NK-92 (cell line): ENCODE data around the gene CBLB.

ENCODE experiments used
- DNase-seq: peaks from one replicate; lab custom pipeline; 2025; ENCODE audit not compliant: unreplicated experiment; lab: John Stamatoyannopoulos, UW

Gene CBLB

DNA sequence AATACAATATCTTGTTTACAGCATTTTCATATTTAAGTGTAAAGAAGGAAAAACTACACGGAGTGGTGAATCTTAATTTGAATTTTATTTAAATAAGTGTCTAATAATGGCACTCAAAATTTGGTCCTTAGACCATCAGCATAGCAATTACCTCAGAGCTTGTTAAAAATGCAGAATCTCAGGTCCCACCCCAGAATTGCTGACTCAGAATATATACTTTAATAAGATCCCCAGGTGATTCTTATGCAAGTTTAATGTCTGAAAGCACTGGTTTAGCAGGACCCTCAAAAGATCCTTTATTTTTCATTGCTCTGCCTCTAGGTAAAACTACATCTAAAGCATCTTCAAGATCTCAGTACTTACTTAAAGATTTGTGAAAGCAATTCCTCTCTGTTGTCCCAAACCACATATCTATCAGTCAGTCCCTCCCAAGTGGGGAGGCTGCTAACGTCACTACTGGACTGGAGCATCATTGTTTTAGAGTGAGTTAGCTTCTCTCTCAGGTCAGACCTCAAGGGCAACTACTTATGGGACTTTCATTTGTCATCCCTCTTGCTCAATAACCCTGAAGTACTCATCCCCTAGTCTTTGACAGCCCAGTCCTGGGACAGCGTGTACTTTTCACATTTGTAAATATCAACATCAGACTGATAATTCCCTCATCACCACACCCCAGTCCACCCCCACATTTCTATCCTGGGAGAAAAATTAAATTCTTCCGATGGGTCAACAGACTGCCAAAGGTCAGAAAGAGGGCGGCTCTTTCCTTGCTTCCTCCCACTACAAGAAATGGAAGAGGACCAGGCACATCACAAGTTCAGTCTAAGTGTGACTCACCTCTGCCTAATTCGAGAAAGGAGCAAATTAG lies 76.7 kb downstream of the CBLB start:
- no peak for DNase-seq

DNA sequence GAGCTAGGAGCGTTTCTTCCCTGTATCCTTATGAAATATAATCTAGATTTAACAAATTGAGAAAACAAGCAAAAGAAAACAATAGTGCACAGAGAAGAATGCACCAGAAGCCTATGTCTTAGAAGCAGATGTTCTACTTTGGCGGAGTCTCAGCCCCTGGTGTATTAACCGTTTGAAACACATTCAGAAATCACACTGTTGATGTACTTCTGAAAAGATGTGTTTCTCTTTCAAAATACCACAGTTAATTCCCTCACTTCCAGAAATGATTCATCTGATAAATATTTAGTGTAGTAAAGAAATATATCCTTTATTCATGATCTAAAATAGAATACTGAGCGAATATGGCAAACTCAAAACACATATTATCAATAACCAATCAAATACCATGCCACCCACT lies 77.7 kb downstream of the CBLB start:
- no peak for DNase-seq

DNA sequence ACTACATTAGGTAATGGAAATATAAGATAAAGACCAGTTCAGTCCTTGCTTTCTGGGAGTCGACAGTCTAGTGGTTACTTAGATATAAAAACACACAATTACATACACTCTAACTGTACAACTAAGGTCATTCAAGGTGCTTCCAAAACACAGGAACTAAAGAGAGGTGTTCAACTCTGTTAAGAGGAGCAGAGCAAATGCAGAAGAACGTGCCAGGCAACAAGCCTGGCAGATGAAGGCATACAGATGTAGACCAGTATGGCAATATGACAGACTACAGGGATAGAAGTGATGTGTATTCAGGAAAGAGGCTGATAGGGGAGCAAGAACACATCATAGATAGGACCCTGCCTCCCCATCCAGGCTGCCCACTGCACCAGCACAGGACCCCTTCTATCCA lies 78.3 kb downstream of the CBLB start:
- no peak for DNase-seq

DNA sequence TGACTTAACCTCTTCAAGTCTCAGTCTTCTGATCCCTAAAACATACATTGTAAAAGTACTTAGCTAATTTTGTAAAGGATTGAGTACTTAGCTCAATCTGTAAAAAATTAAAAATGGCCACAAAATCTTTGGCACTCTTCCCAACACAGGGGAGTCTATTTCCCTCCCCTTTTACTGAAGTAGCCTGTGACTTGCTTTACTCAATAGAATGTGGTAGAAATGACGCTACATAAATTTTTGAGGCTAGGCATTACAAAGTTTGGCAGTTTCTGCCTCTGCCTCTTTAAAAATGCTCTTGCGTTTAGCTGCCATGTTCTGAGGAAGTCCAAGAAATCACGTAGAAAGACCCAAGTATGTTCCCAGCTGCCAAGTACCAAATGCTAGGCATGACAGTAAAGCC lies 80.2 kb downstream of the CBLB start:
- DNase-seq, result no peak

DNA sequence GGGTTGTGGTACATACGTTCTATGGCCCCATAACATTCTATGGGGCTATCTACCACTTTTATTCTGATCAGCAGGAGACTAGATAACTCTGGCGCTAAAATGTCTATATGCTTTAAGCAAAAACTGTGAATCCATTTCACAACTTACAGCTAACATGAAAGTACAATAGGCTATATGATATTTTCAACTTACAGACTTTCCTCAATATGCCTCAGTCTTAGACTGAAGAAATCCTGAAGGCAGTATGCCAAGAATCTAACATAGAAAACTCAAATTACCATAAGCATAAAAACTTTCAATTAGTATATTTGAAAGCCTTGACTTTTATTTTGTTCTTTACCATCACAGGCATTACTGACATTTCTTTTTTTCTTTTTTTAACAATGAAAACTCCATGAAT lies 81.4 kb downstream of the CBLB start:
- DNase-seq, result no peak

DNA sequence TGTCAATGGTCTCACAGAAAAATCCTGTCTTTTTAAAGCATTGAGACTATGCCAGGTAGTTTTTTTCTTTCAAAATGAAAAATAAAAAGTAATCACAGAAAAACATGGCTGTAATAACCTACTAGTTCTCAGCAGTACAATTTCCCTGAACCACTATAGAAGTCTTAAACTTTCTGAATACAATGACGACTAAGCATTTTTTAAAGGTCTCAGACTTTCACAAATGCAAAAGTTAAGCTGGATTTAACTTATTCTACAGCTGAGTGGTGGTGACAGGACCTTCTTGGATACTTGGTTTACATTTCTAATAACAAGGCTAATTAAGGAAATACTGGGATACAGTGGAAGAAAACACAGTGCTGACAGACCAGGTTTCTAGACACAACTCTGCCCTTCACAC lies 81.8 kb downstream of the CBLB start:
- DNase-seq, result no peak

DNA sequence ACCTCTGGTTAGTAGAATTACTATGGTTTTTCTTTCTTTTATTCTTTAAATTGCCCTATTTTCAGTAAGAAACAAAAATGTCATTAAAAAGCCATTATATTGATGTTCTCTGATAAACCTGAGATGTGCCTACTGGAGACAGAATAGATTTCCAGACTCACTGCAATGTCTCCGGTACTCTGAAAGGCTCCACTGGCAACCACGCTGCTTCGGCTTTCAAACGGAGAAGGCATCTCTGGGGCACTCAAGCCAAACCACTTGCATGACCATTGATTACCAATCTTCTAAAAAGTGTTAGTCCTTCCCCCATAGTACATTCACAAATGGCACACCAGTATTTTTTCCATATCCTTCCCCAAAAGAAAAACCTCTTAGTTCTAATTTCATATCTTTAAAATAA lies 82.6 kb downstream of the CBLB start:
- no peak for DNase-seq

DNA sequence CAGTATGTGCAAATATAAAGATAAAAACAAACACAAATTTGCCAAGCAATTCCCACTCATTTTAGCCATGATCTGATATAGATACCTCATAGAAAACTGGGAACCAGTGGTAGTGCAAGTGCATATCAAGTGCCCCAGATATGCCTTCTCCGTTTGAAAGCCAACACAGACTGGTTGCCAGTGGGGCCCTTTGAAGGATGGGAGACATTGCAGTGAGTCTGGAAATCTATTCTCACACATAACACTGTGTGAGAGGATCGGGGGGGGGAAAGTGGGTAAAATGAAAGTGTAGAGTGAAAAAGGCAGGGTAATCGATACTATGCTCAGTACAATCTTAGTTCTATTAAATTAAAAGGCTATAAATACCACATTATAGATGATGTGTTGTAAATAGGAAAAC lies 83.0 kb downstream of the CBLB start:
- no peak for DNase-seq

DNA sequence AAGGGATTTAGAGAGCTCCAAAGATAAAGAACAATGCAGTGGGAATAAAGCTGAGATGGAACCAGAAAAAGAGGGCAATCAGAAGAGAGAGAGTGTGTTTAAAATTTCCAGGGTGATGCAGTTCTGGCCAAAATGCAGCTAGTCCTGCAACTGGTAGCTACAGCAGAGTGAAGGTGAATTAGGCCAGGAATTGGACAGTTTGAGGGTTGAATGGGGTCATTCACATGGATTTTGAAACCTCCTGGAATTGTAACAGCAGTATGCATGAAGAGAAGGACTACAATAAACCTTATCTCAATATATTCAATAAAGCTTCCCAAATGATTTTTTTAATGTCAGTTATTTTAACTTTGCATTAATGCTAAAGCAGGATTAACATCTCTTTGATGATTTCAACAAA lies 85.2 kb downstream of the CBLB start:
- DNase-seq, result no peak

DNA sequence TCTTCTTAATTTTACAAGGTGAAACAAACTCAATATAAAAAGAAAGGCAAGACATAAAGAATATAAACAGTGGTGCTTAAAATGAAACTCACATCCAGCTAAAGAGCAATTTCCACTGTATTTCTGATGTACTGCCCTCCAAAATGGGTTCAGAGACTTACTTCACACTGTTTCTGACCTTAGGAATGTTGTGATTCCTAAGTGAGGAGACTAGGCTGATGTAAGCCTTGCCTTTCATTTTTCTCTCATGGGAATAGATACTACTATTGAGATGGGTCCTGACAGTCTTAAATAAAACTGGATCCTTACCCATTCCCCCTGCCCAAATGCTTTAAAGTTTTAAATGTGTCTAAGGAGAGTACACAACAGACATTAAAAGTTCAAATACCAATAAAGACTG lies 86.9 kb downstream of the CBLB start:
- DNase-seq, result no peak

DNA sequence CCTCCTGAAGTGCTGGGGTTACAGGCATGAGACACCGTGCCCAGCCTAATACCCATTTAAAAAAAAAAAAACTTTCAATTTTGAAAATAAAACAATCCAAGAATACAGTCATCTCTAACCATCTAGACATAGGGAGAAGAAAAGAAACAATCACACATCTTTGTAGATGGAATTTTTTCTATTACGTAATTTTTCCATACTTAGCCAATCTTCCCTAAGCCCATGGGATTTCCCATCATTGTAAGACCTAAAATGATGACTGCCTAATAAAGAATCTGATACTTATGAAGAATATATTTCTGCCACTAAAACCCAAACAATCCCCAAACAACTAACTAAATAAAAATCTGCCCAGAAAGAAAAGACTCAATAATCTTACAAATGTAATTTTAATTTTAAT lies 88.7 kb downstream of the CBLB start:
- DNase-seq, result no peak

DNA sequence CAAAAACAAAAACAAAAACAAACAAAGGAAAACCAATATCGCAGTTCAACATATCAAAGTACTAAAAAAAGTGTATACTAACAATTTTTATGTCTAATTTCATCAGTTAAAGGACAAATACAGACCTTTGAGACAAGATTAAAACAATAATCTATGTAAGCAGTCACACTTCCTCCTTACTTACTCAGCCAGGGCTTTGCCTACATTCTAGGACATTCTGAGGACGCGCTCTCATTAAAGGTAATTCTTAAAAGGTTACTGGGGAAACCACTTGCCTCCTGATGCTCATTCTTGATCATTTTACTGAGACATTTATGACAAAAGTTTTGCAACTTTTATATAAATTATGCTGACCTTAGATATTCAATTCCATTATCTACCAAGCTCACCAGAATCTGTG lies 93.4 kb downstream of the CBLB start:
- DNase-seq, result no peak

DNA sequence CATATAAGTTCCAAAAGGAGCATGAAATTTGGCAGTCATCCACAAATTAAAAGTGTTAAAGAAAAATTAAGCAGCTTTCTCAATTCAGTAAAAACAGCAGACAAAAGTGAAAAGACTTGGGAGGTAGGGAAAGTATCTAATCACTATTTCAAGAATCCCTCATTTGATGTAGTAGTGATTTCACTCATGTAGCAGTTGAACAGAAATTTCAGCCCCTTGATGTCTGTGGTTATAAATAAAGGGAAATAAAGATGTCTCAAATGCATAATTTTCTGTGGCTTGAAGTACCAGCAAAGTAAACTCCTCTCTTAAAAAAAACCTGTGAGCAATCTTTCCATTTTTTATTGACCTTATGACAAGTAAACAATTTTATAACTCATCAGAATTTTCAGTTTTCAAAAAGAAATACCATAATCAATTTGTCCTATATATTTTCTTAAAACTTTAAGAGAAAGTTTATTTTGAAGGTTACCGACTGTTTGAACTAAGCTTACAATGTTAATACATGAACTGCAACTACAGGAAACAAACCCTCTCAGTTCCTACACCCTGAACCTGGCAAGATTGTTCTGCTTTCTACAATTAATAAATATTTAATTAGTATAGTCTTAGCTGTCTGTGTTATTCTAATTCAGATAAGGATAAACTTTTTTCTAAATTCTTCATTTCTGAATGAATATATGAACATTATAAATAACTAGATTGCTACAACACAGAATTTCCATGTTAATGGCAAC lies 94.2 kb downstream of the CBLB start:
- no peak for DNase-seq

DNA sequence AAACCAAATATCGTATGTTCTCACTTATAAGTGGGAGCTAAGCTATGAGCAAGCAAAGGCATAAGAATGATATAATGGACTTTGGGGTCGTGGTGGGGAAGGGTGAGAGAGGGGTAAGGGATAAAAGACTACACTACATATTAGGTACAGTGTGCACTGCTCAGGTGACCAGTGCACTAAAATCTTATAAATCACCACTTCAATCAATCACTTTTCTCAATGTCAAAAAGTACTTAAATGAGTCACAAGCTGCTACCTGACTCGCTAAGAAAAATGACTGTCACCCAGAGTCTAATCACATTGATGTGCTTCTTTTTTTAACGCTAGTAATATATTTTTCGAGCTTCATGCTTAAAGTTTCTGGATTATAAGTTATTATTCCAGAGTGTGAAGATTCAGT lies 95.5 kb downstream of the CBLB start:
- no peak for DNase-seq

DNA sequence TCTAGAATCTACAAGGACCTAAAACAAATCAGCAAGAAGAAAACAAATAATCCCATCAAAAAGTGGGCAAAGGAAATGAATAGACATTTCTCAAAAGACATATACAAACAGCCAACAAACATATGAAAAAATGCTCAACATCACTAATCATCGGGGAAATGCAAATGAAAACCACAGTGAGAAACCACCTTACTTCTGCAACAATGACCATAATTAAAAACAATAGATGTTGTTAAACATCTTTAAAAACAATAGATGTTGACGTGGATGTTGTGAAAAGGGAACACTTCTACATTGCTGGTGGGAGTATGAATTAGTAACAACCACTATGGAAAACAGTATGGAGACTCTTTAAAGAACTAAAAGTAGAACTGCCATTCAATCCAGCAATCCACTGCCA lies 96.2 kb downstream of the CBLB start:
- no peak for DNase-seq

DNA sequence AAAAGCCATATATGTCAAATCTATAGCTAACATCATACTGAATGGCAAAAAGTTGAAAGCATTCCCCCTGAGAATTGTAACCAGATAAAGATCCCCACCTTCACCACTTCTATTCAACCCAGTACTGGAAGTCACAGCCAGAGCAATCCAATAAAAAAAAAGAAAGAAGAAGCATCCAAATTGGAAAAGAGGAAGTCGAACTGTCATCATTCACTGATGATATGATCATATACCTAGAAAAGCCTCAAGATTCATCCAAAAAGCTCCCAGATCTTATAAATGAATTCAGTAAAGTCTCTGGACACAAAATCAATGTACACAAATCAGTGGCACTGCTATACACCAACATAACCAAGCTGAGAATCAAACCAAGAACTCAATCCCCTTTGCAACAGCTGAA lies 97.4 kb downstream of the CBLB start:
- DNase-seq, result no peak

DNA sequence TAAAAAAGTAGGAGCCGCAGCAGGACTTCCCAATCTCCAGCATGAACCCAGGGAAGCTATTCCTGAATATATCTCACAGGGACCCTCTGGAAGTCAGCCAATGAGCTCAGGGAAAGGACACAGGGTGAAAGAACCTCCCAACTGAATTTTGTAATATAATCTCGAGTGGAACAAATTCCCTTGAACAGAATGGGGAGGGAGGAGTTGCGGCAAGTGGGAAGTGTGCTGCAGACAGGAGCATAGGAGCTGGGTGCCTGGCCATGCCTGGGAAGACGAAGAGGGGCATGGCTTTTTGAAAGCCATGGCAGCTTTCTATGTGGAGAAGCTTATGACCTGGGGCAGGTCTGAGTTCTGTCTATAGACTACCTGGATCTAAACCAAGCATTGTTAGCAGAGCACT lies 98.4 kb downstream of the CBLB start:
- no peak for DNase-seq

DNA sequence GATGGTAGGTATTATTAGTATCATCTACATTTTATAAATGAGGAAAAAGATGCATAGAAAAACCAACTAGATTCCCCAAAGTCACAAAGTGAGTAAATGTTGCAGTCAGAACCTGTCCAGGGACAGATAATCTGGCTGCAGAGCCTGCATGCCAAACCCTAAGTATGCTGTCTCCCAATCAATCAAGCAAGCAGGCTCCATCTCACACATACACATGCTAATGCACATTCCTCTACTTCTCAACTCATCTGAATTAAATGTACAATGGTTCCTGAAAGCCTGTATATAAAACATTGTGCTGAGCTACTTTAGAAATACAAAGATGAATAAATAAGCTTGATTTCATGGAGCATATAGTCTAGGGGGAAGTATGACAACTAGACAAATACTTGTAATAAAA lies 101.0 kb downstream of the CBLB start:
- DNase-seq, result no peak

DNA sequence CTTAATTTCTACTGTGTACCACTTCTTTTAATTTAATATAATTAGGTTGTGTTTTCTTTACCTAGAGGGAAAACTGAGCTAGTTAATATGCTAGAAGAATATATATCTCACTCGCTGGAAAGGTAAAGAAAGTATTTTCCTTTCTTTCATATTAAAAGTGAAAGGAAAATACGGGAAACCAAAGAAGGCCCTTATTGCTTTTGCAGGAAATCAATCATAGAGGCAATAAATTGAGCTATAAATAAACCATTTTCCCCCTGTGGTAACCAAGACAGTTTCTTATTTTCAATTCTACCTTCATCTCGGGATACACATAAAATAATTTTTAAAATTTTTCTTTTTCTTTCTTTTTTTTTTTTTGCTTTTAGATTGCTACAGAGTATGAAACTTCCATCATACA lies 101.6 kb downstream of the CBLB start:
- no peak for DNase-seq

DNA sequence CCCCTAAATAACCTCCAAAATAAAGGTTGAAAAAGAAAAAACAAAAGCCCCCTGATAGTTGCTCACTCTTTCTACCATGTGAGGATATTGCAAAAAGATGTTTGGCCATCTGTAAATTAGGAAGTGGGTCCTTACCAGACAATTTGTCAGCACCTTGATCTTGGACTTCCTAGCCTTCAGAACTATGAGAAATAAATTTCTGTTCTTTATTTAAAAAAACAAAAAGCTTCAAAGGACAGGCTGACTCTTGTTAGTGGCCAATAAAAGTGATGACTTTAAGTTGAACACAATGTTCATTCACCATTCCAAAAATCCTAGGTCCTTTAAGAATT lies 103.5 kb downstream of the CBLB start:
- DNase-seq, result no peak

DNA sequence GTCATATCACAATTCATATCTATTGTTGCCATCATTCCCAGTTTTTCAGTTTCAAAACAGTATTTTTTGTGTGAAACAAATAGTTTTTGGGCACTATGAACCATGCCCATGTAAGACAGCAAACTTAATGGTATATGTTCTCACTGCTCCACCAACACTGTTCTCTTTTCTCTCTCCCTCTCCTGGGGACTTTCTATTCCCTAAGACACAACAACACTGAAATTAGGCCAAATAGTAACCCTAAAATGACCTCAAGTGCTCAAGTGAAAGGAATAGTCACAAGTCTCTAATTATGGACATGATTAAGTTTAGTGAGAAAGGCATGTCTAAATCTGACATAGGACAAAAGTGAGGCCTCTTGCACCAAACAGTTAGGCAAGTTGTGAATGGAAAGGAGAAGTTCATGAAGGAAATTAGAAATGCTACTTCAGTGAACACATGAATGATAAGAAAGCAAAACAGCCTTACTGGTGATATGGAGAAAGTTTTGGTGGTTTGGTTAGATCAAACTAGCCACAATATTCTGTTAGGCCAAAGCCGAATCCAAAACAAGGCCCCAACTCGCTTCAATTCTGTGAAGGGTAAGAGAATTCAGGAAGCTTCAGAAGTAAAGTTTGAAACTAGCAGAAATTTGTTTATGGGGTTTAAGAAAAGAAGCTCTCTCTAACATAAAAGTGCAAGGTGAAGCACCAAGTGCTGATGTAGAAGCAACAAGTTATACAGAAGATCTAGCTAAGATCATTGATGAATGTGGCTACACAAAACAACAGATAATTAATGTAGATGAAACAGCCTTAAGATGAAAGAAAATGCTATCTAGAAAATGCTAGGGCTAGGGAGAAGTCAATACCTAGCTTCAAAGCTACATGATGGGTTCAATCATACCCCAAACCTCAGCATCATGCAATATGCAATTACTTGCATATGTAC lies 104.2 kb downstream of the CBLB start:
- DNase-seq, result no peak

DNA sequence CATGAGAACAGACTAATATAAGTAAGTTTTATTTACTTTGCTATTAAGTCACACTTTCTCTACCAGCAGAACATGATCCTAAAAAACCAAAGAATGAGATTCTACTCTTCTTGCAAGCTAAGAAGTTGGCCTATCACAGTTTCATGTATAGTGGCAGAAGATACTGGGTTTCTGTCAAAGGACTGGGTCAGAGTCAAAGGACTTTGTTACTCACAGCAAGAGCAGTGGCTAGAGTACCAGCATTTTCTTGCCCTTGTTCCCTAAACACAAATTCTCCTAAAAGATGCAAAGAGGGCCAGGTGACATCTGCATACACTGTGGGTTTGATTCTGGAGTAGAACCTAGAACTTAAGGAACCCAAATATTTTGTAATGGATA lies 105.2 kb downstream of the CBLB start:
- no peak for DNase-seq
